Ishikawa (cell line): Measurements from ENCODE around the gene BCL2L15.

ENCODE experiments used
- CEBPB ChIP-seq: IDR thresholded peaks from 2 replicates; pipeline ENCODE4 v1.6.1; 2012
- CREB1 ChIP-seq: IDR thresholded peaks from 2 replicates; pipeline ENCODE4 v1.6.1; 2012; ENCODE audit warnings: low read depth
- EGR1 ChIP-seq: IDR thresholded peaks from 2 replicates; pipeline ENCODE4 v1.6.1; 2012
- EP300 ChIP-seq: IDR thresholded peaks from 2 replicates; pipeline ENCODE4 v1.6.1; 2012; ENCODE audit warnings: borderline replicate concordance
- NFIC ChIP-seq: IDR thresholded peaks from 2 replicates; pipeline ENCODE4 v1.6.1; 2012
- RAD21 ChIP-seq: IDR thresholded peaks from 2 replicates; pipeline ENCODE4 v1.6.1; 2012; ENCODE audit warnings: low read depth
- TAF1 ChIP-seq: IDR thresholded peaks from 2 replicates; pipeline ENCODE4 v1.6.1; 2012; ENCODE audit warnings: low read depth, mild to moderate bottlenecking
- TCF12 ChIP-seq: IDR thresholded peaks from 2 replicates; pipeline ENCODE4 v1.6.1; 2012; ENCODE audit warnings: low read depth
- TEAD4 ChIP-seq: IDR thresholded peaks from 2 replicates; pipeline ENCODE4 v1.6.1; 2012
- YY1 ChIP-seq: IDR thresholded peaks from 2 replicates; pipeline ENCODE4 v1.6.1; 2012; ENCODE audit warnings: low read depth
- ZBTB7A ChIP-seq: IDR thresholded peaks from 2 replicates; pipeline ENCODE4 v1.6.1; 2012; ENCODE audit warnings: low read depth
- TF ChIP-seq, protein P1 (sequence below): IDR thresholded peaks from 2 replicates; pipeline ENCODE4 v1.6.1; 2012
- TF ChIP-seq, protein P2 (sequence below): IDR thresholded peaks from 2 replicates; pipeline ENCODE4 v1.6.1; 2012; ENCODE audit warnings: low read depth, mild to moderate bottlenecking
- TF ChIP-seq, protein P3 (sequence below): IDR thresholded peaks from 2 replicates; pipeline ENCODE4 v1.6.1; 2012

DNA sequence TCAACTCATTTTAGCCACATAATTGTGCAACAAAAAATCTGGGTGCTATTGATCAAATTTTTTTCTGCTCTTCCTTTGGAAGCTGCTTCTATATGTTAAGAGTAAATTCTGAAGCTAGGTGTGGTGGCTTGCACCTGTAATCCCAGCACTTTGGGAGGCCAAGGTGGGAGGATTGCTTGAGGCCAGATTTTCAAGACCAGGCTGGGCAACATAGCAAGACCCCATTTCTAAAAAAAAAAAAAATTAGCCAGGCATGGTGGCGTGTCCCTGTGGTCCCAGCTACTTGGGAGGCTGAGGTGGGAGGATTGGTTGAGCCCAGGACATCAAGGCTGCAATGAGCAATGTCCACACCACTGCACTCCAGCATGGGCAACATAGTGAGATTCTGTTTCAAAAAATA is 50.8 kb downstream of the BCL2L15 start:
- no peak for TF ChIP-seq RAD21
- TF ChIP-seq YY1 = no peak
- no peak for TF ChIP-seq CEBPB
- no peak for TF ChIP-seq NFIC
- TF ChIP-seq, protein P1, sequence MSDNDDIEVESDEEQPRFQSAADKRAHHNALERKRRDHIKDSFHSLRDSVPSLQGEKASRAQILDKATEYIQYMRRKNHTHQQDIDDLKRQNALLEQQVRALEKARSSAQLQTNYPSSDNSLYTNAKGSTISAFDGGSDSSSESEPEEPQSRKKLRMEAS = no peak
- TF ChIP-seq, protein P2, sequence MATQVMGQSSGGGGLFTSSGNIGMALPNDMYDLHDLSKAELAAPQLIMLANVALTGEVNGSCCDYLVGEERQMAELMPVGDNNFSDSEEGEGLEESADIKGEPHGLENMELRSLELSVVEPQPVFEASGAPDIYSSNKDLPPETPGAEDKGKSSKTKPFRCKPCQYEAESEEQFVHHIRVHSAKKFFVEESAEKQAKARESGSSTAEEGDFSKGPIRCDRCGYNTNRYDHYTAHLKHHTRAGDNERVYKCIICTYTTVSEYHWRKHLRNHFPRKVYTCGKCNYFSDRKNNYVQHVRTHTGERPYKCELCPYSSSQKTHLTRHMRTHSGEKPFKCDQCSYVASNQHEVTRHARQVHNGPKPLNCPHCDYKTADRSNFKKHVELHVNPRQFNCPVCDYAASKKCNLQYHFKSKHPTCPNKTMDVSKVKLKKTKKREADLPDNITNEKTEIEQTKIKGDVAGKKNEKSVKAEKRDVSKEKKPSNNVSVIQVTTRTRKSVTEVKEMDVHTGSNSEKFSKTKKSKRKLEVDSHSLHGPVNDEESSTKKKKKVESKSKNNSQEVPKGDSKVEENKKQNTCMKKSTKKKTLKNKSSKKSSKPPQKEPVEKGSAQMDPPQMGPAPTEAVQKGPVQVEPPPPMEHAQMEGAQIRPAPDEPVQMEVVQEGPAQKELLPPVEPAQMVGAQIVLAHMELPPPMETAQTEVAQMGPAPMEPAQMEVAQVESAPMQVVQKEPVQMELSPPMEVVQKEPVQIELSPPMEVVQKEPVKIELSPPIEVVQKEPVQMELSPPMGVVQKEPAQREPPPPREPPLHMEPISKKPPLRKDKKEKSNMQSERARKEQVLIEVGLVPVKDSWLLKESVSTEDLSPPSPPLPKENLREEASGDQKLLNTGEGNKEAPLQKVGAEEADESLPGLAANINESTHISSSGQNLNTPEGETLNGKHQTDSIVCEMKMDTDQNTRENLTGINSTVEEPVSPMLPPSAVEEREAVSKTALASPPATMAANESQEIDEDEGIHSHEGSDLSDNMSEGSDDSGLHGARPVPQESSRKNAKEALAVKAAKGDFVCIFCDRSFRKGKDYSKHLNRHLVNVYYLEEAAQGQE = no peak
- no peak for TF ChIP-seq EGR1
- TF ChIP-seq EP300 = no peak
- TF ChIP-seq TAF1 = no peak
- TF ChIP-seq TEAD4 = no peak
- TF ChIP-seq CREB1 = no peak
- TF ChIP-seq TCF12 = no peak
- no peak for TF ChIP-seq ZBTB7A
- TF ChIP-seq, protein P3, sequence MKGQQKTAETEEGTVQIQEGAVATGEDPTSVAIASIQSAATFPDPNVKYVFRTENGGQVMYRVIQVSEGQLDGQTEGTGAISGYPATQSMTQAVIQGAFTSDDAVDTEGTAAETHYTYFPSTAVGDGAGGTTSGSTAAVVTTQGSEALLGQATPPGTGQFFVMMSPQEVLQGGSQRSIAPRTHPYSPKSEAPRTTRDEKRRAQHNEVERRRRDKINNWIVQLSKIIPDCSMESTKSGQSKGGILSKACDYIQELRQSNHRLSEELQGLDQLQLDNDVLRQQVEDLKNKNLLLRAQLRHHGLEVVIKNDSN = no peak
